CD14-positive monocyte (primary cell): ENCODE data around the gene KL. TPM values are rescaled to one million over a fixed set of nuclear protein-coding genes. Genes with fewer than 3 reads are reported as not detected.

Experiments used
- DNase-seq, 3 donors: peaks; one replicate each; pipeline ENCODE4 v3.0.0-alpha.2; 2011 to 2022
- H2AFZ ChIP-seq: 2 replicates; pipeline ENCODE4 v1.6.0; 2012; ENCODE audit warnings: mild to moderate bottlenecking, low read depth, low read length, inconsistent platforms; ENCODE audit not compliant: insufficient read depth, poor library complexity, severe bottlenecking
- H3K27ac ChIP-seq, 2 donors: 1 replicate in 1 of 2; 2 replicates in 1 of 2; pipeline ENCODE4 v1.5.1; 2012 to 2013; ENCODE audit warnings: low read length in 2 of 2, control low read depth in 1 of 2, inconsistent platforms in 1 of 2, low read depth in 1 of 2, mild to moderate bottlenecking in 1 of 2
- H3K27me3 ChIP-seq, 2 donors: one replicate each; pipeline versions ENCODE4 v1.6.0 to v1.6.1; 2011 to 2013; ENCODE audit warnings: low read length in 2 of 2; ENCODE audit not compliant: control insufficient read depth in 2 of 2, insufficient read depth in 2 of 2
- H3K36me3 ChIP-seq, 2 donors: replicated peaks in 1 of 2; 1 replicate in 1 of 2; 2 replicates in 1 of 2; pipeline versions ENCODE4 v1.5.1 to v1.6.1; 2012 to 2013; ENCODE audit warnings: low read length in 2 of 2, control low read depth in 1 of 2, inconsistent platforms in 1 of 2, mild to moderate bottlenecking in 1 of 2; ENCODE audit not compliant: insufficient read depth in 2 of 2, control insufficient read depth in 1 of 2
- H3K4me1 ChIP-seq, 2 donors: 1 replicate in 1 of 2; 2 replicates in 1 of 2; pipeline versions ENCODE4 v1.5.1 to v1.6.1; 2012 to 2013; ENCODE audit warnings: low read length in 2 of 2, control low read depth in 1 of 2, inconsistent platforms in 1 of 2, mild to moderate bottlenecking in 1 of 2, moderate library complexity in 1 of 2; ENCODE audit not compliant: insufficient read depth in 2 of 2, control insufficient read depth in 1 of 2
- H3K4me2 ChIP-seq: replicated peaks from 2 replicates; pipeline ENCODE3; 2012; ENCODE audit warnings: low read length, moderate library complexity, mild to moderate bottlenecking; ENCODE audit not compliant: poor library complexity, severe bottlenecking; ENCODE audit errors: extremely low read depth
- H3K4me3 ChIP-seq, 3 experiments: fragments of 200-600 bp in 1 of 3; sonication (generic) in 1 of 3; replicated peaks in 1 of 3; 1 replicate in 2 of 3; 2 replicates in 1 of 3; pipeline ENCODE4 v1.5.1; 2011 to 2013; ENCODE audit warnings: low read length in 3 of 3, mild to moderate bottlenecking in 3 of 3, control low read depth in 2 of 3, low read depth in 2 of 3, inconsistent platforms in 1 of 3, moderate library complexity in 1 of 3
- H3K79me2 ChIP-seq: 2 replicates; pipeline ENCODE4 v1.6.0; 2012; ENCODE audit warnings: mild to moderate bottlenecking, control low read depth, inconsistent platforms, low read length, moderate library complexity; ENCODE audit not compliant: insufficient read depth
- H3K9ac ChIP-seq: 2 replicates; pipeline ENCODE4 v1.6.0; 2017; ENCODE audit warnings: low read length, mild to moderate bottlenecking; ENCODE audit not compliant: insufficient read depth, poor library complexity, severe bottlenecking
- H3K9me3 ChIP-seq, 2 donors: replicated peaks in 1 of 2; 1 replicate in 1 of 2; 2 replicates in 1 of 2; pipeline versions ENCODE4 v1.5.1 to v1.6.1; 2012 to 2013; ENCODE audit warnings: low read length in 2 of 2, control low read depth in 1 of 2; ENCODE audit not compliant: control insufficient read depth in 1 of 2, insufficient read depth in 1 of 2
- H4K20me1 ChIP-seq: 2 replicates; pipeline ENCODE4 v1.6.0; 2012; ENCODE audit warnings: mild to moderate bottlenecking, low read length, control low read depth, moderate library complexity; ENCODE audit not compliant: insufficient read depth
- H3K27ac Mint-ChIP-seq, 7 donors: one replicate each; pipeline ENCODE4 v1.8.0; 2020; ENCODE audit warnings: mild to moderate bottlenecking in 7 of 7, mixed read lengths in 7 of 7, moderate library complexity in 6 of 7, inconsistent platforms in 2 of 7
- H3K27me3 Mint-ChIP-seq, 3 donors: one replicate each; pipeline ENCODE4 v1.8.0; 2021 to 2022; ENCODE audit warnings: low read depth in 3 of 3, mild to moderate bottlenecking in 3 of 3, mixed read lengths in 3 of 3, moderate library complexity in 3 of 3, inconsistent platforms in 1 of 3
- H3K36me3 Mint-ChIP-seq, 2 donors: one replicate each; pipeline ENCODE4 v1.8.0; 2020; ENCODE audit warnings: mixed read lengths in 2 of 2, inconsistent platforms in 1 of 2, mild to moderate bottlenecking in 1 of 2
- H3K4me1 Mint-ChIP-seq: one replicate; pipeline ENCODE4 v1.8.0; 2020; ENCODE audit warnings: mild to moderate bottlenecking, mixed read lengths
- H3K4me3 Mint-ChIP-seq, 2 donors: one replicate each; pipeline ENCODE4 v1.8.0; 2020; ENCODE audit warnings: mild to moderate bottlenecking in 2 of 2, mixed read lengths in 2 of 2, moderate library complexity in 1 of 2
- H3K9me3 Mint-ChIP-seq, 7 donors: one replicate each; pipeline ENCODE4 v1.8.0; 2020 to 2022; ENCODE audit warnings: mixed read lengths in 7 of 7, mild to moderate bottlenecking in 6 of 7, moderate library complexity in 6 of 7, inconsistent platforms in 2 of 7
- WGBS: methylation state at CpG from one replicate; pipeline ENCODE4 v1.1.5; 2013; ENCODE audit warnings: missing lambda C conversion rate; ENCODE audit not compliant: insufficient coverage; 5-methylcytosine and 5-hydroxymethylcytosine counted together
- intact Hi-C, 2 donors: fragments of 100-400 bp; cut with micrococcal nuclease; formaldehyde crosslinking; loops; one replicate each; pipeline versions ENCODE4 v1.15.0 to v1.15.1; 2023
- polyA plus RNA-seq, 3 donors: library from polyadenylated mRNA; depleted of rRNA in 1 of 3; unstranded in 2 of 3; stranded (reverse) in 1 of 3; fragments of 300-500 nt in 2 of 3; fragments of >200 nt in 1 of 3; fragmentation: Illumina TruSeq in 2 of 3; gene quantifications; 1 replicate in 2 of 3; 2 replicates in 1 of 3; pipeline ENCODE4 v1.2.3, GENCODE V29; 2012 to 2021
- TF ChIP-seq, protein P1 (sequence below): fragments of 200-600 bp; IDR thresholded peaks from one replicate; pipeline ENCODE4 v1.8.0; 2022; ENCODE audit warnings: antibody characterized with exemption, mild to moderate bottlenecking

The KL gene
- polyA plus RNA-seq, 3 donors: 0.24 to 1.4 (median 0.75) TPM

DNA sequence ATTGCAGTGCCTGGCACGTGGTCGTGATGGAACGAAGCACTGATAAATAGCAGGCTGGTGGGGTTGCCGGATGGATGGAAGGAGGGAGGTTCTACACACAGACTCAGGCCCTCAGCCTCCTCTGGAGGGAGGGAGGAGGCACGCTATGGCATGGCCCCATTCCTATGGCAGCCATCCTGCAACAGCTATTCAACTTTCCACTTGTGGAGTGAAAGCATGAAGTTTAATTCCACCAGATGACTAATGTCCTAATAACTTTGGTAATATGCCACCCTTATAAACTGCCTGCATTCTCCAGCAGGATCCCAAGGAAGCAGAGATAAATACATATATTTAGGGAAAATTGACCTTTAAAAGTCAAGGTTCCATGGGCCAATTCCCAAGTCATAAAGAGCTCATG is 92.4 kb downstream of the KL start:
- WGBS: 96% methylated on average over 4 of the region's 5 CpGs
- no peak overlapping the region for H3K27ac Mint-ChIP-seq
- H3K4me1 ChIP-seq: peaks cover 48 to 52% of the 10 kb centered on the region in 2 donors
- H3K9me3 Mint-ChIP-seq: peaks cover 0 to 2% (median 0%) of the 10 kb centered on the region in 7 donors
- H3K79me2 ChIP-seq: no peaks in the 10 kb centered on the region
- no peak overlapping the region for H3K9ac ChIP-seq
- H3K27ac ChIP-seq: no peak overlapping the region
- DNase-seq: no peak
- TF ChIP-seq, protein P1, sequence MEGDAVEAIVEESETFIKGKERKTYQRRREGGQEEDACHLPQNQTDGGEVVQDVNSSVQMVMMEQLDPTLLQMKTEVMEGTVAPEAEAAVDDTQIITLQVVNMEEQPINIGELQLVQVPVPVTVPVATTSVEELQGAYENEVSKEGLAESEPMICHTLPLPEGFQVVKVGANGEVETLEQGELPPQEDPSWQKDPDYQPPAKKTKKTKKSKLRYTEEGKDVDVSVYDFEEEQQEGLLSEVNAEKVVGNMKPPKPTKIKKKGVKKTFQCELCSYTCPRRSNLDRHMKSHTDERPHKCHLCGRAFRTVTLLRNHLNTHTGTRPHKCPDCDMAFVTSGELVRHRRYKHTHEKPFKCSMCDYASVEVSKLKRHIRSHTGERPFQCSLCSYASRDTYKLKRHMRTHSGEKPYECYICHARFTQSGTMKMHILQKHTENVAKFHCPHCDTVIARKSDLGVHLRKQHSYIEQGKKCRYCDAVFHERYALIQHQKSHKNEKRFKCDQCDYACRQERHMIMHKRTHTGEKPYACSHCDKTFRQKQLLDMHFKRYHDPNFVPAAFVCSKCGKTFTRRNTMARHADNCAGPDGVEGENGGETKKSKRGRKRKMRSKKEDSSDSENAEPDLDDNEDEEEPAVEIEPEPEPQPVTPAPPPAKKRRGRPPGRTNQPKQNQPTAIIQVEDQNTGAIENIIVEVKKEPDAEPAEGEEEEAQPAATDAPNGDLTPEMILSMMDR: no peak
- H3K4me3 Mint-ChIP-seq: no peak overlapping the region
- H3K4me3 ChIP-seq: no peak overlapping the region
- no peaks in the 10 kb centered on the region for H3K27me3 ChIP-seq
- H3K36me3 ChIP-seq: no peaks in the 10 kb centered on the region
- intact Hi-C loops: no loop called here
- H4K20me1 ChIP-seq: no peaks in the 10 kb centered on the region
- H3K36me3 Mint-ChIP-seq: peaks cover 2 to 3% of the 10 kb centered on the region in 2 donors
- peaks cover 0 to 4% (median 0%) of the 10 kb centered on the region in 3 donors for H3K27me3 Mint-ChIP-seq
- H2AFZ ChIP-seq: no peak overlapping the region
- no peaks in the 10 kb centered on the region for H3K9me3 ChIP-seq
- H3K4me1 Mint-ChIP-seq: peaks cover 51% of the 10 kb centered on the region
- H3K4me2 ChIP-seq: no peak overlapping the region

DNA sequence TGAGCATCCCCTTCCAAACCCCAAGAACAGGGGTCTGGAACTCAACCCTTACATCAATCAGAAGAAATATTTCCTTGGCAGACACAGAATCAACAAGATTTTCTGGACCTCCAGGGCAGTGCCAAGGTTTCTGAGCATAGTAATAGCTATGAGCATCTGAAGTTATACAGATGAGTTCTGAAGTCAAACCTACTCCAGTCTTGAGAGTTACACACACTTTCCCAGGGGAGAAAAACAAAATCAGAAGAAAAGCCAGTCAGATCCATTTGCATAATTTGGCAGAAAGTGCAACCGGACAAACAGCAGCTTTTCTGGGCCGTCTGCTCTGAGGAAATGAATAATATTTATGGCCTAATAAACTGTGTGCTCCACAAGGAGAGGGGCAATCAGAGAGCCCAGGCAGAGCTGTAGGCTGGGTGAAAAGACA is 93.1 kb downstream of the KL start:
- Mint-ChIP-seq H3K27ac (peak overlapping the region in 1 of 7 donors; percentile 2), H3K4me3 (no peak overlapping the region), H3K27me3 (peaks cover 0 to 4% (median 0%) of the 10 kb centered on the region in 3 donors), H3K4me1 (peaks cover 51% of the 10 kb centered on the region), H3K36me3 (peaks cover 3 to 4% of the 10 kb centered on the region in 2 donors), H3K9me3 (peaks cover 0 to 2% (median 0%) of the 10 kb centered on the region in 7 donors)
- DNase-seq: no peak
- H3K79me2 ChIP-seq: no peaks in the 10 kb centered on the region
- H2AFZ ChIP-seq: no peak overlapping the region
- H3K4me3 ChIP-seq: no peak overlapping the region
- peaks cover 48 to 52% of the 10 kb centered on the region in 2 donors for H3K4me1 ChIP-seq
- intact Hi-C loops: no loop called here
- no peaks in the 10 kb centered on the region for H3K9me3 ChIP-seq
- 83% methylated on average over 2 of the region's 2 CpGs for WGBS
- H3K27ac ChIP-seq: no peak overlapping the region
- no peaks in the 10 kb centered on the region for H4K20me1 ChIP-seq
- TF ChIP-seq, protein P1: no peak
- no peak overlapping the region for H3K4me2 ChIP-seq
- no peaks in the 10 kb centered on the region for H3K27me3 ChIP-seq
- H3K9ac ChIP-seq: no peak overlapping the region
- H3K36me3 ChIP-seq: no peaks in the 10 kb centered on the region
